Tongue (tissue), 3 donors: ENCODE data around the gene TTC33. TPM values are rescaled to one million over a fixed set of nuclear protein-coding genes. Genes with fewer than 3 reads are reported as not detected.

Experiments
- DNase-seq: peaks from one replicate; pipeline ENCODE4 v3.0.0-alpha.2; 2015
- small RNA-seq: library from RNA; depleted of rRNA; stranded (forward); fragments of <200 nt; gene quantifications from one replicate; pipeline ENCODE3, GENCODE V24; 2014; ENCODE audit warnings: low replicate concordance
- total RNA-seq: library from RNA; depleted of rRNA; stranded (reverse); fragments of >200 nt; gene quantifications from one replicate; pipeline ENCODE4 v1.2.3, GENCODE V29; 2014

Gene TTC33
- total RNA-seq, 1 donor from 2014 or later: 43.8 TPM

- DNase-seq: no peak
Measured at GRCh38 chr5:40480392-40480791, 275.4 kb downstream of the TTC33 start.

- no peak for DNase-seq
Measured at GRCh38 chr5:40479939-40480338, 275.8 kb downstream of the TTC33 start.

GRCh38 chr5:40478766-40479165, 277.0 kb downstream of the TTC33 start:
- no peak for DNase-seq

GRCh38 chr5:40477856-40478546, 277.8 kb downstream of the TTC33 start:
- no peak for DNase-seq

- no peak for DNase-seq
Measured at GRCh38 chr5:40475561-40475960, 280.2 kb downstream of the TTC33 start.

GRCh38 chr5:40474250-40474649, 281.5 kb downstream of the TTC33 start:
- DNase-seq: no peak

- DNase-seq: no peak
Measured at GRCh38 chr5:40465416-40465815, 290.3 kb downstream of the TTC33 start.

- DNase-seq: no peak
Measured at GRCh38 chr5:40464511-40464910, 291.2 kb downstream of the TTC33 start.

Small RNAs within 50 kb of the gene (small RNA-seq; reads per million reads assigned to genes)
- gene RF00092: not detected
- gene RF00191: not detected

Other genes starting within 250 kb of the TTC33 start
- 14.0 TPM for gene PTGER4, start 76.0 kb downstream of the TTC33 start, total RNA-seq
- gene PRKAA1, start 42.4 kb upstream of the TTC33 start, total RNA-seq: 60.3 TPM
- gene RPL37, start 79.3 kb upstream of the TTC33 start, total RNA-seq: 168 TPM
- gene CARD6, start 85.4 kb upstream of the TTC33 start, total RNA-seq: 3.1 TPM
- gene C7, start 153.5 kb upstream of the TTC33 start, total RNA-seq: 2.2 TPM